Breast epithelium (tissue), 3 donors: ENCODE data around the gene NAMPT.

ENCODE experiments used
- CTCF ChIP-seq, 3 donors: fragments of 450-650 bp; IDR thresholded peaks; one replicate each; pipeline ENCODE4 v1.5.1; 2016 to 2017; ENCODE audit warnings: antibody characterized with exemption in 3 of 3, mild to moderate bottlenecking in 3 of 3, moderate library complexity in 3 of 3
- POLR2A ChIP-seq: fragments of 450-650 bp; IDR thresholded peaks from one replicate; pipeline ENCODE4 v1.6.1; 2016; ENCODE audit warnings: antibody characterized with exemption, mild to moderate bottlenecking, moderate library complexity

GRCh38 chr7:106312906-106313305 lies 28.1 kb upstream of the NAMPT start:
- TF ChIP-seq POLR2A (no peak), CTCF (IDR thresholded peaks at IDR 0.05) (no peak)
